22Rv1 (cell line): ENCODE data around the gene DMD.

Source experiments
- H3K27ac ChIP-seq: fragments of 450-650 bp; 2 replicates; pipeline ENCODE4 v1.5.1; 2017
- ZFX ChIP-seq: fragments of 450-650 bp; IDR thresholded peaks from 2 replicates; pipeline ENCODE4 v1.6.1; 2017; ENCODE audit warnings: antibody characterized with exemption, borderline replicate concordance
- TF ChIP-seq, protein P1 (sequence below): fragments of 450-650 bp; IDR thresholded peaks from 2 replicates; pipeline ENCODE4 v1.5.1; 2017; ENCODE audit warnings: mild to moderate bottlenecking

The DMD gene

DNA sequence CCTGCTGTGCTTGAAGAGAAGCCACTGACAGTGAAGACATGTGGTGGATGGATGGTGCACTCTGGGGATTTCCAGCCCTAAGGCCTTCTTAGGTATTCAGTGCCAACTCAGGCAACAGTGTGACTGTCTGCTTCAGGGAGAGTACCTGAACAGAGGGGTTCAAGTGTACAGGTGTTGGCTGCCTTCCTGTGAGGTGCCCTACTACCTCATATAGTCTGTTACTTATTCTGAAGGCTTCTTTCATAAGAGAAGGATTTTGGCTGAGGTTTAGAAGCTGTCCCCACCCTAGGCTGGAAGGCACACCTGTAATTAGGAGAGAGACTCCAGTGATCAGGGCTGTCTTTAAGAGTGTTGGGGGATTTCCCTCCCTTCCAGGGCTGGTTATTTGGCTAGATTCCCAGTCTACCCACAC is 2141.3 kb downstream of the DMD start:
- no peak for TF ChIP-seq ZFX
- TF ChIP-seq, protein P1, sequence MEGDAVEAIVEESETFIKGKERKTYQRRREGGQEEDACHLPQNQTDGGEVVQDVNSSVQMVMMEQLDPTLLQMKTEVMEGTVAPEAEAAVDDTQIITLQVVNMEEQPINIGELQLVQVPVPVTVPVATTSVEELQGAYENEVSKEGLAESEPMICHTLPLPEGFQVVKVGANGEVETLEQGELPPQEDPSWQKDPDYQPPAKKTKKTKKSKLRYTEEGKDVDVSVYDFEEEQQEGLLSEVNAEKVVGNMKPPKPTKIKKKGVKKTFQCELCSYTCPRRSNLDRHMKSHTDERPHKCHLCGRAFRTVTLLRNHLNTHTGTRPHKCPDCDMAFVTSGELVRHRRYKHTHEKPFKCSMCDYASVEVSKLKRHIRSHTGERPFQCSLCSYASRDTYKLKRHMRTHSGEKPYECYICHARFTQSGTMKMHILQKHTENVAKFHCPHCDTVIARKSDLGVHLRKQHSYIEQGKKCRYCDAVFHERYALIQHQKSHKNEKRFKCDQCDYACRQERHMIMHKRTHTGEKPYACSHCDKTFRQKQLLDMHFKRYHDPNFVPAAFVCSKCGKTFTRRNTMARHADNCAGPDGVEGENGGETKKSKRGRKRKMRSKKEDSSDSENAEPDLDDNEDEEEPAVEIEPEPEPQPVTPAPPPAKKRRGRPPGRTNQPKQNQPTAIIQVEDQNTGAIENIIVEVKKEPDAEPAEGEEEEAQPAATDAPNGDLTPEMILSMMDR: no peak
- no peak overlapping the region for H3K27ac ChIP-seq
